Measurements from ENCODE around the gene PIEZO1. TPM values are rescaled to one million over a fixed set of nuclear protein-coding genes. Genes with fewer than 3 reads are reported as not detected.

PIEZO1 gene
- total and polyA plus RNA-seq, 9 of the 15 experiments (the other 6 are each of a cell fraction or from before 2014, with no cell fraction given) = 3.6 to 432 (median 131) TPM

DNA sequence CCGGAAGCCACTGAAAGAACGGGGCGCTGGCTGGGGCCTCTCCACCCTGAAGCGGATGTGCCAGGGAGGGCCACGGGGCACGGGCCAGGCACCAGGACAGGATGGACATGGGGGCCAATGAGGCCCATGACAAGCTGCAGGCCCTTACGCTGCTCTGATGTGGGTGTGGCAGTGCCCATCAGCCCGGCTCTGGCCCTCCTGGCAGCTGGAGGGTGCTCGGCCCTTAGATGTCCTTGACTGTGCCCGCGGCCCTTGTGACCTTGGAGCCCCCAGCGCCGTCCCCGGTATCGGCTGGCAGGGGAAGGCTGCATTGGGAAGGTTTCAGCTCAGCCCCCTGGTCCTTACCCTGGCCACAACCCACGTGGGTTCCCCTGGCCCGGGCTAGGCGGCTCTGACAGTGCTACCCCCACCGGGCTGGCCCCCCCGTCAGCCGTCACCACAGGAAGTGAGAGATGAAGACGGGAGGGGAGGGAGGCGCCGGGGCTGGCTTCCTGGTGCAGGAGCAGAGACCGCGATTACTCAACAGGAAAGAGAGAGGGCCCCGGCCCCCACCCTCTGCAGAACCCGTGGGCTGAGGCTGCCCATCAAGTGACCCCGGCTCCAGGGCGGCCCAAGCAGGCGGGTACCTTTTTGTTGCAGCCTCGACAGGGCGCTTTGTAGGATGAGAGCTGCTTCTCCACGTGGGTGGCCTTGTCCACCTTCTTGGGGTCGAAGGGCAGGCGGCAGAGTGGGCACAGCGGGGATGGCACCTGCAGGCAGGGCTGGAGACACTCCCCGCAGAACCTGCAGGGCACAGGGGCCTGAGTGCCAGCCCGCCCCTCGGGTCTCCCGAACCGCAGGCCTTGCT, 84.2 kb downstream of the PIEZO1 start (continued):
- TF ChIP-seq, protein P1, sequence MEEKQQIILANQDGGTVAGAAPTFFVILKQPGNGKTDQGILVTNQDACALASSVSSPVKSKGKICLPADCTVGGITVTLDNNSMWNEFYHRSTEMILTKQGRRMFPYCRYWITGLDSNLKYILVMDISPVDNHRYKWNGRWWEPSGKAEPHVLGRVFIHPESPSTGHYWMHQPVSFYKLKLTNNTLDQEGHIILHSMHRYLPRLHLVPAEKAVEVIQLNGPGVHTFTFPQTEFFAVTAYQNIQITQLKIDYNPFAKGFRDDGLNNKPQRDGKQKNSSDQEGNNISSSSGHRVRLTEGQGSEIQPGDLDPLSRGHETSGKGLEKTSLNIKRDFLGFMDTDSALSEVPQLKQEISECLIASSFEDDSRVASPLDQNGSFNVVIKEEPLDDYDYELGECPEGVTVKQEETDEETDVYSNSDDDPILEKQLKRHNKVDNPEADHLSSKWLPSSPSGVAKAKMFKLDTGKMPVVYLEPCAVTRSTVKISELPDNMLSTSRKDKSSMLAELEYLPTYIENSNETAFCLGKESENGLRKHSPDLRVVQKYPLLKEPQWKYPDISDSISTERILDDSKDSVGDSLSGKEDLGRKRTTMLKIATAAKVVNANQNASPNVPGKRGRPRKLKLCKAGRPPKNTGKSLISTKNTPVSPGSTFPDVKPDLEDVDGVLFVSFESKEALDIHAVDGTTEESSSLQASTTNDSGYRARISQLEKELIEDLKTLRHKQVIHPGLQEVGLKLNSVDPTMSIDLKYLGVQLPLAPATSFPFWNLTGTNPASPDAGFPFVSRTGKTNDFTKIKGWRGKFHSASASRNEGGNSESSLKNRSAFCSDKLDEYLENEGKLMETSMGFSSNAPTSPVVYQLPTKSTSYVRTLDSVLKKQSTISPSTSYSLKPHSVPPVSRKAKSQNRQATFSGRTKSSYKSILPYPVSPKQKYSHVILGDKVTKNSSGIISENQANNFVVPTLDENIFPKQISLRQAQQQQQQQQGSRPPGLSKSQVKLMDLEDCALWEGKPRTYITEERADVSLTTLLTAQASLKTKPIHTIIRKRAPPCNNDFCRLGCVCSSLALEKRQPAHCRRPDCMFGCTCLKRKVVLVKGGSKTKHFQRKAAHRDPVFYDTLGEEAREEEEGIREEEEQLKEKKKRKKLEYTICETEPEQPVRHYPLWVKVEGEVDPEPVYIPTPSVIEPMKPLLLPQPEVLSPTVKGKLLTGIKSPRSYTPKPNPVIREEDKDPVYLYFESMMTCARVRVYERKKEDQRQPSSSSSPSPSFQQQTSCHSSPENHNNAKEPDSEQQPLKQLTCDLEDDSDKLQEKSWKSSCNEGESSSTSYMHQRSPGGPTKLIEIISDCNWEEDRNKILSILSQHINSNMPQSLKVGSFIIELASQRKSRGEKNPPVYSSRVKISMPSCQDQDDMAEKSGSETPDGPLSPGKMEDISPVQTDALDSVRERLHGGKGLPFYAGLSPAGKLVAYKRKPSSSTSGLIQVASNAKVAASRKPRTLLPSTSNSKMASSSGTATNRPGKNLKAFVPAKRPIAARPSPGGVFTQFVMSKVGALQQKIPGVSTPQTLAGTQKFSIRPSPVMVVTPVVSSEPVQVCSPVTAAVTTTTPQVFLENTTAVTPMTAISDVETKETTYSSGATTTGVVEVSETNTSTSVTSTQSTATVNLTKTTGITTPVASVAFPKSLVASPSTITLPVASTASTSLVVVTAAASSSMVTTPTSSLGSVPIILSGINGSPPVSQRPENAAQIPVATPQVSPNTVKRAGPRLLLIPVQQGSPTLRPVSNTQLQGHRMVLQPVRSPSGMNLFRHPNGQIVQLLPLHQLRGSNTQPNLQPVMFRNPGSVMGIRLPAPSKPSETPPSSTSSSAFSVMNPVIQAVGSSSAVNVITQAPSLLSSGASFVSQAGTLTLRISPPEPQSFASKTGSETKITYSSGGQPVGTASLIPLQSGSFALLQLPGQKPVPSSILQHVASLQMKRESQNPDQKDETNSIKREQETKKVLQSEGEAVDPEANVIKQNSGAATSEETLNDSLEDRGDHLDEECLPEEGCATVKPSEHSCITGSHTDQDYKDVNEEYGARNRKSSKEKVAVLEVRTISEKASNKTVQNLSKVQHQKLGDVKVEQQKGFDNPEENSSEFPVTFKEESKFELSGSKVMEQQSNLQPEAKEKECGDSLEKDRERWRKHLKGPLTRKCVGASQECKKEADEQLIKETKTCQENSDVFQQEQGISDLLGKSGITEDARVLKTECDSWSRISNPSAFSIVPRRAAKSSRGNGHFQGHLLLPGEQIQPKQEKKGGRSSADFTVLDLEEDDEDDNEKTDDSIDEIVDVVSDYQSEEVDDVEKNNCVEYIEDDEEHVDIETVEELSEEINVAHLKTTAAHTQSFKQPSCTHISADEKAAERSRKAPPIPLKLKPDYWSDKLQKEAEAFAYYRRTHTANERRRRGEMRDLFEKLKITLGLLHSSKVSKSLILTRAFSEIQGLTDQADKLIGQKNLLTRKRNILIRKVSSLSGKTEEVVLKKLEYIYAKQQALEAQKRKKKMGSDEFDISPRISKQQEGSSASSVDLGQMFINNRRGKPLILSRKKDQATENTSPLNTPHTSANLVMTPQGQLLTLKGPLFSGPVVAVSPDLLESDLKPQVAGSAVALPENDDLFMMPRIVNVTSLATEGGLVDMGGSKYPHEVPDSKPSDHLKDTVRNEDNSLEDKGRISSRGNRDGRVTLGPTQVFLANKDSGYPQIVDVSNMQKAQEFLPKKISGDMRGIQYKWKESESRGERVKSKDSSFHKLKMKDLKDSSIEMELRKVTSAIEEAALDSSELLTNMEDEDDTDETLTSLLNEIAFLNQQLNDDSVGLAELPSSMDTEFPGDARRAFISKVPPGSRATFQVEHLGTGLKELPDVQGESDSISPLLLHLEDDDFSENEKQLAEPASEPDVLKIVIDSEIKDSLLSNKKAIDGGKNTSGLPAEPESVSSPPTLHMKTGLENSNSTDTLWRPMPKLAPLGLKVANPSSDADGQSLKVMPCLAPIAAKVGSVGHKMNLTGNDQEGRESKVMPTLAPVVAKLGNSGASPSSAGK (IDR thresholded peaks at IDR 0.05) = no peak
- TF ChIP-seq MEF2D (tag; conservative IDR thresholded peaks at IDR 0.05; ENCODE audit: low read depth) (no peak), XRCC5 (IDR thresholded peaks at IDR 0.05; ENCODE audit: low read depth, low read length) (no peak; the same call in 1 of the 2 replicates), CC2D1A (IDR thresholded peaks at IDR 0.05) (no peak), ZNF75A (CRISPR knock-in tag; IDR thresholded peaks at IDR 0.05) (no peak), LEF1 (IDR thresholded peaks at IDR 0.05) (no peak)
- TF ChIP-seq, protein P2, sequence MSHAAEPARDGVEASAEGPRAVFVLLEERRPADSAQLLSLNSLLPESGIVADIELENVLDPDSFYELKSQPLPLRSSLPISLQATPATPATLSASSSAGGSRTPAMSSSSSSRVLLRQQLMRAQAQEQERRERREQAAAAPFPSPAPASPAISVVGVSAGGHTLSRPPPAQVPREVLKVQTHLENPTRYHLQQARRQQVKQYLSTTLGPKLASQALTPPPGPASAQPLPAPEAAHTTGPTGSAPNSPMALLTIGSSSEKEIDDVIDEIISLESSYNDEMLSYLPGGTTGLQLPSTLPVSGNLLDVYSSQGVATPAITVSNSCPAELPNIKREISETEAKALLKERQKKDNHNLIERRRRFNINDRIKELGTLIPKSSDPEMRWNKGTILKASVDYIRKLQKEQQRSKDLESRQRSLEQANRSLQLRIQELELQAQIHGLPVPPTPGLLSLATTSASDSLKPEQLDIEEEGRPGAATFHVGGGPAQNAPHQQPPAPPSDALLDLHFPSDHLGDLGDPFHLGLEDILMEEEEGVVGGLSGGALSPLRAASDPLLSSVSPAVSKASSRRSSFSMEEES (CRISPR knock-in tag; IDR thresholded peaks at IDR 0.05) = no peak
- TF ChIP-seq, protein P3, sequence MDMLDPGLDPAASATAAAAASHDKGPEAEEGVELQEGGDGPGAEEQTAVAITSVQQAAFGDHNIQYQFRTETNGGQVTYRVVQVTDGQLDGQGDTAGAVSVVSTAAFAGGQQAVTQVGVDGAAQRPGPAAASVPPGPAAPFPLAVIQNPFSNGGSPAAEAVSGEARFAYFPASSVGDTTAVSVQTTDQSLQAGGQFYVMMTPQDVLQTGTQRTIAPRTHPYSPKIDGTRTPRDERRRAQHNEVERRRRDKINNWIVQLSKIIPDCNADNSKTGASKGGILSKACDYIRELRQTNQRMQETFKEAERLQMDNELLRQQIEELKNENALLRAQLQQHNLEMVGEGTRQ (CRISPR knock-in tag; IDR thresholded peaks at IDR 0.05) = no peak
